Endothelial cell of umbilical vein (primary cell): ENCODE data around the gene CXADR. TPM values are rescaled to one million over a fixed set of nuclear protein-coding genes. Genes with fewer than 3 reads are reported as not detected.
A peak's percentile ranks its signal among the peaks of the same experiment; 100 is the strongest.
"Not testable (repeated sequence)": the region's sequence is repeated elsewhere in the genome, so short reads cannot be mapped to it uniquely, and the experiment has no call there.

Source experiments
- BruUV-seq: library from RNA; stranded (reverse); fragments of 400-500 nt; replicated peaks from 2 replicates; lab custom pipeline; 2021; lab: Mats Ljungman, UMichigan
- CTCF ChIA-PET: fragments of 300-600, 350-600 bp; sonication (Branson Sonifier 250); formaldehyde crosslinking; loops from one replicate; lab custom pipeline; 2021; ENCODE audit warnings: antibody characterized with exemption, inconsistent platforms; lab: Charles Lee
- POLR2A ChIA-PET: fragments of 300-600, 350-600 bp; sonication (Branson Sonifier 250); formaldehyde crosslinking; loops from one replicate; lab custom pipeline; 2021; ENCODE audit warnings: antibody characterized with exemption, inconsistent platforms; lab: Charles Lee
- DNase-seq: peaks from one replicate; pipeline ENCODE4 v3.0.0-alpha.2; 2011; ENCODE audit warnings: low read depth, low spot score
- FAIRE-seq: peaks from 2 replicates; lab custom pipeline; 2011; peaks lifted over from hg19 to GRCh38; lab: Jason Lieb, UNC
- H2AFZ ChIP-seq: 2 replicates; pipeline ENCODE4 v1.6.0; 2012; ENCODE audit warnings: low read depth, low read length, control low read depth, inconsistent platforms
- H3K27ac ChIP-seq: 2 replicates; pipeline ENCODE4 v1.5.1; 2011; ENCODE audit warnings: low read depth, mild to moderate bottlenecking, control low read depth, low read length, moderate library complexity; ENCODE audit not compliant: insufficient read depth
- H3K27me3 ChIP-seq, 2 experiments: 2 replicates each; pipeline versions ENCODE4 v1.6.0 to v1.6.1; 2011; ENCODE audit warnings: low read length in 2 of 2, mixed read lengths in 1 of 2; ENCODE audit not compliant: control insufficient read depth in 2 of 2, insufficient read depth in 2 of 2
- H3K36me3 ChIP-seq, 2 experiments: 2 replicates in 1 of 2; 3 replicates in 1 of 2; pipeline ENCODE4 v1.5.1; 2011; ENCODE audit warnings: low read length in 2 of 2, mild to moderate bottlenecking in 1 of 2, moderate library complexity in 1 of 2; ENCODE audit not compliant: control insufficient read depth in 2 of 2, insufficient read depth in 2 of 2; ENCODE audit errors: extremely low read depth in 1 of 2
- H3K4me1 ChIP-seq: 3 replicates; pipeline ENCODE4 v1.5.1; 2011; ENCODE audit warnings: mild to moderate bottlenecking, low read length; ENCODE audit not compliant: control insufficient read depth, insufficient read depth; ENCODE audit errors: extremely low read depth
- H3K4me2 ChIP-seq: 2 replicates; pipeline ENCODE4 v1.6.1; 2011; ENCODE audit warnings: low read length, control low read depth, mixed read lengths; ENCODE audit not compliant: insufficient read depth
- H3K4me3 ChIP-seq, 3 experiments: fragments of 200-600 bp in 1 of 3; sonication (generic), shearing (Covaris generic) in 1 of 3; replicated peaks in 1 of 3; 2 replicates each; pipeline ENCODE4 v1.5.1; 2011 to 2016; ENCODE audit warnings: control low read depth in 3 of 3, low read length in 3 of 3, mild to moderate bottlenecking in 2 of 3, inconsistent platforms in 1 of 3, low read depth in 1 of 3, moderate library complexity in 1 of 3; ENCODE audit not compliant: insufficient read depth in 1 of 3
- H3K79me2 ChIP-seq: 2 replicates; pipeline ENCODE4 v1.6.0; 2012; ENCODE audit warnings: low read length, inconsistent platforms; ENCODE audit not compliant: control insufficient read depth, insufficient read depth
- H3K9ac ChIP-seq: replicated peaks from 2 replicates; pipeline ENCODE3; 2011; ENCODE audit warnings: low read length, control low read depth; ENCODE audit not compliant: insufficient read depth; ENCODE audit errors: extremely low read depth
- H3K9me1 ChIP-seq: replicated peaks from 3 replicates; pipeline ENCODE4 v1.6.0; 2011; ENCODE audit warnings: mild to moderate bottlenecking, low read length; ENCODE audit not compliant: control insufficient read depth, insufficient read depth; ENCODE audit errors: extremely low read depth
- H3K9me3 ChIP-seq: replicated peaks from 2 replicates; pipeline ENCODE4 v1.5.1; 2012; ENCODE audit warnings: low read length, inconsistent platforms; ENCODE audit not compliant: control insufficient read depth, insufficient read depth
- H4K20me1 ChIP-seq: replicated peaks from 2 replicates; pipeline ENCODE3; 2011; ENCODE audit warnings: mild to moderate bottlenecking, low read length; ENCODE audit not compliant: control insufficient read depth, insufficient read depth; ENCODE audit errors: extremely low read depth
- EZH2 ChIP-seq: IDR thresholded peaks from 2 replicates; pipeline ENCODE4 v1.6.1; 2012; ENCODE audit warnings: borderline replicate concordance, low read depth, mild to moderate bottlenecking, moderate library complexity, low read length, inconsistent platforms; ENCODE audit not compliant: severe bottlenecking
- FOS ChIP-seq: IDR thresholded peaks from 2 replicates; pipeline ENCODE4 v1.6.1; 2011; ENCODE audit warnings: mild to moderate bottlenecking, low read length, moderate library complexity, borderline replicate concordance; ENCODE audit not compliant: insufficient read depth
- GATA2 ChIP-seq: IDR thresholded peaks from 2 replicates; pipeline ENCODE4 v1.7.0; 2011; ENCODE audit warnings: low read depth, mild to moderate bottlenecking, moderate library complexity, mixed read lengths, low read length; ENCODE audit not compliant: insufficient read length, insufficient read depth
- JUN ChIP-seq: IDR thresholded peaks from 2 replicates; pipeline ENCODE4 v1.6.1; 2011; ENCODE audit warnings: borderline replicate concordance, low read depth; ENCODE audit not compliant: insufficient read length, insufficient read depth
- POLR2AphosphoS5 ChIP-seq: IDR thresholded peaks from 2 replicates; pipeline ENCODE4 v1.6.1; 2012; ENCODE audit warnings: low read depth, mild to moderate bottlenecking, control low read depth, low read length, moderate library complexity; ENCODE audit not compliant: insufficient read depth
- dilution Hi-C: fragments of 300-500 bp; cut with MboI; formaldehyde crosslinking; loops from one replicate; pipeline ENCODE4 v1.15.0; 2019; ENCODE audit warnings: low sequenced_read_pairs; ENCODE audit not compliant: extremely low pct_ligation_motif_present
- intact Hi-C: fragments of 100-400 bp; cut with micrococcal nuclease; formaldehyde crosslinking; loops from one replicate; pipeline ENCODE4 v1.10.0; 2022
- polyA plus RNA-seq, 4 experiments: library from polyadenylated mRNA; depleted of rRNA in 3 of 4; stranded (reverse) in 3 of 4; unstranded in 1 of 4; fragments of >200 nt; gene quantifications; 2 replicates each; pipeline versions ENCODE4 v1.2.1 to v1.2.3, GENCODE V29; 2011 to 2012; ENCODE audit warnings: missing spikeins in 1 of 4
- total RNA-seq: library from RNA; stranded (reverse); gene quantifications from 2 replicates; pipeline ENCODE4 v1.2.3, GENCODE V29; 2021

CXADR gene
- total and polyA plus RNA-seq, 2 donors (not counting 3 experiments of a cell fraction or from before 2014, with no cell fraction given) = 3.2 to 12.2 TPM

DNA sequence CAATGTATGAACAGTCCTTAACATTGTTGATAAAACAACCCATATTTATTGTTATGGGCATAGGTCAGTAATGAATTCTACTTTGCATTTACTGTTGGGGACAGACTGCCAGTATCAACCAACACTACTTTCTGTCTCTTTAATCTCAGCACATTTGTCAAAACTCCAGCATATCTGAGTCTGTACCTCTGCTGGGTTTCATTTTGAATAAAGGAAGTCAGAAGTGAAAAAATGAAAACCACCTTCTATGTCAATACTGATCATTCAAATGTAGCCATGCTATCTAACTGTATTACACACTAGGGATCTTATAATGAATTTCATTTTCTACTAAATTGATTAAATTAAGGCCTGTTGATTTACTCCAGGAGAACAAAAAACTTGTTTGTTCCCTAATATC lies 24.2 kb upstream of the CXADR start:
- Histone ChIP-seq H3K9me1 (no peaks in the 10 kb centered on the region), H3K36me3 (no peaks in the 10 kb centered on the region), H3K79me2 (no peaks in the 10 kb centered on the region), H3K9me3 (no peaks in the 10 kb centered on the region), H3K9ac (no peak overlapping the region), H3K27ac (no peak overlapping the region), H2AFZ (no peak overlapping the region), H3K4me2 (no peak overlapping the region), H3K4me3 (no peak overlapping the region), H3K4me1 (peaks cover 47% of the 10 kb centered on the region), H3K27me3 (no peaks in the 10 kb centered on the region), H4K20me1 (no peaks in the 10 kb centered on the region)
- BruUV-seq = no TSS peak
- CTCF ChIA-PET = no interaction called here
- dilution Hi-C loops (no loop called here), intact Hi-C loops (no loop called here)
- no peak for FAIRE-seq
- no peak for DNase-seq
- POLR2A ChIA-PET = no interaction called here
- TF ChIP-seq JUN (no peak), EZH2 (no peak), GATA2 (no peak)

DNA sequence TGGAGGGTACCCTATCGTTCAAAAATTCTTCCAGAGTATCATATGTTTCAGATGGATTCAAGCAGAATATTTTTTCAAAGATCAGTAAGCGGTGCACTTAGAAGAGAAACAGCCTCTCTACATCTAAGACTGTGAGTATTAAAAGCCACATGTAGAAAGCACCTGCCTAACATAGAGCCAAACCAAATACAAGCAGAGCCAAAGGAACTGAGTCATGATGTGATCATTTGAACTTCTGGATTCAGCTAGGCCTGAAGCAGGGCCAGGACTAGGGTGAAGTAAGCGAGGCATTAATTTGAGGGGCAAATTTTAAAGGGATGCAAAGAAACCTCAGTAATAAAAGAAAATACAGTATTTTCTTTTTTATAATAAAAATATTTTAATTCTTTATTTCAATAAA lies 23.3 kb upstream of the CXADR start:
- not testable (repeated sequence) for H3K36me3 ChIP-seq

More for the DNA sequence above, 23.3 kb upstream of the CXADR start:
- H4K20me1 ChIP-seq, H3K4me3 ChIP-seq, intact Hi-C loops, H3K9me1 ChIP-seq, BruUV-seq, H3K79me2 ChIP-seq, H3K27me3 ChIP-seq, H3K9me3 ChIP-seq, POLR2A ChIA-PET, dilution Hi-C loops, H3K9ac ChIP-seq, H2AFZ ChIP-seq: not testable (repeated sequence)
- peak overlapping the region; percentile 58 for H3K27ac ChIP-seq
- peaks cover 47% of the 10 kb centered on the region for H3K4me1 ChIP-seq
- CTCF ChIA-PET = interaction anchor here (1.0 kb wide), 1 partner anchor 96 kb away, joined by 3 read pairs; no protein-coding TSS in a partner anchor
- peak overlapping the region; percentile 49 for H3K4me2 ChIP-seq
- TF ChIP-seq POLR2AphosphoS5 (peak; percentile 57), FOS (peak; percentile 53), JUN (peak; percentile 61)
- FAIRE-seq (peak; percentile 85), DNase-seq (peak; percentile 80)
